NCI-H748 treated with DMSO at 0.1 percent for 48 hours (cell line): ENCODE data around the gene SERPIND1.
"Not testable (repeated sequence)": the region's sequence is repeated elsewhere in the genome, so short reads cannot be mapped to it uniquely, and the experiment has no call there.

Source experiments
- DNase-seq: peaks from one replicate; lab custom pipeline; 2025; lab: John Stamatoyannopoulos, UW

The SERPIND1 gene

GRCh38 chr22:20815477-20816050, 41.7 kb downstream of the SERPIND1 start:
- no peak for DNase-seq

GRCh38 chr22:20816559-20816958, 42.6 kb downstream of the SERPIND1 start:
- no peak for DNase-seq

GRCh38 chr22:20818471-20818870, 44.6 kb downstream of the SERPIND1 start:
- DNase-seq, result no peak

GRCh38 chr22:20819471-20819870, 45.6 kb downstream of the SERPIND1 start:
- no peak for DNase-seq

- DNase-seq, result not testable (repeated sequence)
These were observed 47.9 kb downstream of the SERPIND1 start for GRCh38 chr22:20821717-20822239.

- no peak for DNase-seq
These were observed 48.3 kb downstream of the SERPIND1 start for GRCh38 chr22:20822240-20822639.

GRCh38 chr22:20823264-20823663, 49.4 kb downstream of the SERPIND1 start:
- no peak for DNase-seq

- not testable (repeated sequence) for DNase-seq
These were observed 51.3 kb downstream of the SERPIND1 start for GRCh38 chr22:20825216-20825615.

- no peak for DNase-seq
These were observed 51.7 kb downstream of the SERPIND1 start for GRCh38 chr22:20825624-20826023.

GRCh38 chr22:20826373-20827152, 52.6 kb downstream of the SERPIND1 start:
- DNase-seq, result not testable (repeated sequence)

GRCh38 chr22:20829491-20830134, 55.7 kb downstream of the SERPIND1 start:
- no peak for DNase-seq

GRCh38 chr22:20833225-20833665, 59.3 kb downstream of the SERPIND1 start:
- DNase-seq, result no peak

- DNase-seq, result no peak
These were observed 60.3 kb downstream of the SERPIND1 start for GRCh38 chr22:20834206-20834605.

GRCh38 chr22:20834725-20835124, 60.8 kb downstream of the SERPIND1 start:
- DNase-seq, result no peak
